ENCODE results near the gene ALDH3B1. TPM values are rescaled to one million over a fixed set of nuclear protein-coding genes. Genes with fewer than 3 reads are reported as not detected.
A peak's percentile ranks its signal among the peaks of the same experiment; 100 is the strongest.

Gene ALDH3B1
- total and polyA plus RNA-seq, 9 of the 15 experiments (the other 6 are each of a cell fraction or from before 2014, with no cell fraction given): 0.01 to 0.35 (median 0.07) TPM; not detected in 2

DNA sequence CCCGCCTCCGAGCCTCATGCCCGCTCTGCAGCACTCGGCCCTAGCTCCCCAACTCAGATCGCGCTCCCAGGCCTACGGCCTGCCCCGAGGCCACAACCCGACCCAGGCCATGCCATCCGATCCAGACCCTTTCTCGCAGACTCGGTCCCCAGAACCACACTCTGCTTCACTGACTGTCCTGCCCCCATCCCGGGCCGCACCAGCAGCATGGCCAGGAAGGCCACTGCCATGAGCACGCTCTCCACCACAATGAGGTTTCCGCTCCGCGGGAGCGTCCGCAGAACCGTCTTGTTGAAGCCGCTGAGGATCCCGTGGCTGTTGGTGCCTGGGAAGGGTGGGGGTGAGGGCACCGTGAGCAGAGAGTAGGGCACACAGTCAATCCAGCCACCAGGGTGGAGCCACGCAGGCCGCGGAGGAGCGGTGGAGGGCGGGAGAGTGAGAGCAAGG, 12.6 kb upstream of the ALDH3B1 start:
- no peaks in the 10 kb centered on the region for H3K79me2 ChIP-seq (ENCODE audit: control insufficient read depth, insufficient read depth, low read length)
- ATAC-seq: no peak
- BruUV-seq (replicated peaks): no TSS peak
- H4K20me1 ChIP-seq (replicated peaks; ENCODE audit: control insufficient read depth, insufficient read depth, low read length): no peaks in the 10 kb centered on the region
- H3K27ac ChIP-seq (ENCODE audit: extremely low read depth, low read depth, low read length): no peak overlapping the region
- no peaks in the 10 kb centered on the region; a peak in 1 of 5 replicates for H3K27me3 ChIP-seq (ENCODE audit: control insufficient read depth in 2 of 2, insufficient read depth in 2 of 2, low read length in 2 of 2)
- WGBS (ENCODE audit: insufficient coverage, low coverage, missing lambda C conversion rate): 57% methylated on average over 18 of the region's 29 CpGs
- no peak for FAIRE-seq
- no peaks in the 10 kb centered on the region for H3K9me1 ChIP-seq (ENCODE audit: control insufficient read depth, insufficient read depth, low read length)
- peaks cover 8 to 35% of the 10 kb centered on the region in 2 experiments; a peak in 4 of 5 replicates for H3K4me1 ChIP-seq (replicated peaks in 1 of 2; ENCODE audit: control insufficient read depth in 2 of 2, insufficient read depth in 2 of 2, low read length in 2 of 2)
- peak overlapping the region; percentile 89; the same call in 1 of the 2 replicates for H3K4me2 ChIP-seq (ENCODE audit: insufficient read depth, low read length)
- CTCF ChIA-PET (ENCODE audit: low intra/inter-chr PET ratio): no interaction called here
- intact Hi-C loops (cut with micrococcal nuclease) (no loop called here), in situ Hi-C loops (cut with MboI) (no loop called here)
- DNase-seq (ENCODE audit: extremely low read depth in 1 of 4, low spot score in 3 of 4): no peak
- H3K9me3 ChIP-seq (replicated peaks; ENCODE audit: control insufficient read depth, insufficient read depth, low read depth, low read length): no peaks in the 10 kb centered on the region
- no peak overlapping the region for H2AFZ ChIP-seq (ENCODE audit: low read depth, low read length)
- TF ChIP-seq, protein P1, sequence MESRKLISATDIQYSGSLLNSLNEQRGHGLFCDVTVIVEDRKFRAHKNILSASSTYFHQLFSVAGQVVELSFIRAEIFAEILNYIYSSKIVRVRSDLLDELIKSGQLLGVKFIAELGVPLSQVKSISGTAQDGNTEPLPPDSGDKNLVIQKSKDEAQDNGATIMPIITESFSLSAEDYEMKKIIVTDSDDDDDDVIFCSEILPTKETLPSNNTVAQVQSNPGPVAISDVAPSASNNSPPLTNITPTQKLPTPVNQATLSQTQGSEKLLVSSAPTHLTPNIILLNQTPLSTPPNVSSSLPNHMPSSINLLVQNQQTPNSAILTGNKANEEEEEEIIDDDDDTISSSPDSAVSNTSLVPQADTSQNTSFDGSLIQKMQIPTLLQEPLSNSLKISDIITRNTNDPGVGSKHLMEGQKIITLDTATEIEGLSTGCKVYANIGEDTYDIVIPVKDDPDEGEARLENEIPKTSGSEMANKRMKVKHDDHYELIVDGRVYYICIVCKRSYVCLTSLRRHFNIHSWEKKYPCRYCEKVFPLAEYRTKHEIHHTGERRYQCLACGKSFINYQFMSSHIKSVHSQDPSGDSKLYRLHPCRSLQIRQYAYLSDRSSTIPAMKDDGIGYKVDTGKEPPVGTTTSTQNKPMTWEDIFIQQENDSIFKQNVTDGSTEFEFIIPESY (CRISPR knock-in tag; IDR thresholded peaks at IDR 0.05): peak; percentile 34; the same call in 1 of the 2 replicates
- TF ChIP-seq MED1 (CRISPR knock-in tag; IDR thresholded peaks at IDR 0.05; ENCODE audit: borderline replicate concordance): no peak
- TF ChIP-seq CREM (IDR thresholded peaks at IDR 0.05; ENCODE audit: low read depth): no peak
- H3K4me3 ChIP-seq: no peak overlapping the region
- POLR2A ChIA-PET: interaction anchor here (0.6 to 1.3 kb wide), 5 partner anchors 13 to 816 kb away, joined by 3 to 6 read pairs (median 3); partner anchors contain the start of gene ALDH3B1
- H3K36me3 ChIP-seq (ENCODE audit: control insufficient read depth, insufficient read depth, low read length): 0 out of 3 replicates have a peak, but pooled peaks cover 2% of the 10 kb centered on the region
- peak overlapping the region in 1 of 2 experiments; percentile 77; a peak in 2 of 4 replicates for H3K9ac ChIP-seq (ENCODE audit: insufficient read depth in 1 of 2, low read depth in 2 of 2, low read length in 2 of 2)

Measured in K562 (cell line).